ENCODE data around the gene ASPSCR1.

DNA sequence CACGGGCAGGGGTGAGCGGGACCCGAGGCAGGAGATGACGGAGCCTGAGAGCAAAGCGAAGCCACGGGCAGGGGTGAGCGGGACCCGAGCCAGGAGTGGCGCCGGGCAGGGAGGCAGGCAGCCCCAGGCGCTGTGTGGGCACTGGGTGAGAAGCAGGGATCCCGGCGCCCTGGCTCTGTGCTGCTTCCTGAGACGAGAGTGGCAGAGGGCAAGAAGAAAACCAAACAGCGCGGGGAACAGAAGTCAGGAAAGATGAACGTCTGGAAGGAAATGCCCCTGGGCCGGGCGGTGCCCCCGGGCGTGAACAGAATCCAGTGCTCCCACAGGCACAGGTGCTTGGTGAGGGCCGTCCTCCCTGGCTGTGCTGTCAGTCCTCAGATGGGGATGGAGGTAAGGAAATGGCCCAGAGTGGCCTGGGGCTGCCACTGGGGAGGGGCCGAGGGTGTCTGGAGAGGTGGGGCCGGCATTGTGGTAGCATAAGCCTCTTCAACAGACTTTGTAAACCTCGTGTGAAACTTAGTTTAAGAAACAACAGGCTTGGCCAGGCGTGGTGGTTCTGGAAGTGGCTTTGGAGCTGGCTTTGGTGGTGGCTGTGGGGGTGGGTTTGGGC lies 9.8 kb downstream of the ASPSCR1 start:
- TF ChIP-seq CTCF (IDR thresholded peaks at IDR 0.05; ENCODE audit: control extremely low read depth in 1 of 3, insufficient read depth in 1 of 3, low read depth in 1 of 3, low read length in 3 of 3) (no peak), POLR2A (IDR thresholded peaks at IDR 0.05; ENCODE audit: control extremely low read depth in 1 of 2, low read depth in 2 of 2, low read length in 2 of 2) (no peak), SP1 (IDR thresholded peaks at IDR 0.05; ENCODE audit: low read depth, low read length) (no peak), EZH2 (IDR thresholded peaks at IDR 0.05; ENCODE audit: low read depth, low read length, severe bottlenecking) (no peak)
